Testis (tissue), 3 donors: Measurements from ENCODE around the gene SNTN. TPM values are rescaled to one million over a fixed set of nuclear protein-coding genes. Genes with fewer than 3 reads are reported as not detected.

ENCODE experiments used
- DNase-seq: peaks from one replicate; pipeline ENCODE4 v3.0.0-alpha.2; 2019
- H3K27ac ChIP-seq, 2 donors: fragments of 200-600 bp; sonication (generic); one replicate each; pipeline ENCODE4 v1.5.1; 2019
- H3K27me3 ChIP-seq: fragments of 200-600 bp; sonication (generic); one replicate; pipeline ENCODE4 v1.5.1; 2019
- H3K36me3 ChIP-seq: fragments of 200-600 bp; sonication (generic); one replicate; pipeline ENCODE4 v1.5.1; 2017; ENCODE audit warnings: low read depth; ENCODE audit errors: missing control alignments
- H3K4me1 ChIP-seq: fragments of 200-600 bp; sonication (generic); one replicate; pipeline ENCODE4 v1.5.1; 2019
- H3K4me3 ChIP-seq, 2 donors: fragments of 200-600 bp; sonication (generic); one replicate each; pipeline ENCODE4 v1.5.1; 2017 to 2019
- H3K9me3 ChIP-seq: fragments of 200-600 bp; sonication (generic); one replicate; pipeline ENCODE4 v1.5.1; 2017
- CTCF ChIP-seq, 3 experiments: fragments of 450-650 bp in 2 of 3; fragments of 200-600 bp in 1 of 3; sonication (generic) in 1 of 3; IDR thresholded peaks; one replicate each; pipeline ENCODE4 v1.5.1; 2016 to 2019; ENCODE audit warnings: antibody characterized with exemption in 3 of 3, mild to moderate bottlenecking in 2 of 3, moderate library complexity in 1 of 3
- POLR2A ChIP-seq: fragments of 450-650 bp; IDR thresholded peaks from one replicate; pipeline ENCODE4 v1.6.1; 2017; ENCODE audit warnings: antibody characterized with exemption, mild to moderate bottlenecking, moderate library complexity
- WGBS, 2 donors: methylation state at CpG; one replicate each; pipeline ENCODE4 v1.1.5; 2018; 5-methylcytosine and 5-hydroxymethylcytosine counted together
- intact Hi-C: fragments of 100-400 bp; cut with DNase I; formaldehyde crosslinking; loops from one replicate; pipeline ENCODE4 v1.15.1; 2023; ENCODE audit warnings: low total_unique reads
- polyA plus RNA-seq: library from polyadenylated mRNA; stranded (reverse); fragments of 350-450 nt; fragmentation: Illumina TruSeq; extraction: RNeasy Lipid Tissue Mini Kit (QIAGEN cat#74804); gene quantifications from one replicate; pipeline ENCODE4 v1.2.3, GENCODE V29; 2014; ENCODE audit warnings: low read depth, low replicate concordance; ENCODE audit not compliant: insufficient read depth
- total RNA-seq, 2 donors: library from RNA; depleted of rRNA; stranded (reverse); fragments of >200 nt; gene quantifications; one replicate each; pipeline ENCODE4 v1.2.3, GENCODE V29; 2016

The SNTN gene
- total and polyA plus RNA-seq, 3 donors from 2014 or later = 2.3 TPM; not detected in 2

GRCh38 chr3:63613561-63613960, 38.9 kb upstream of the SNTN start:
- Histone ChIP-seq H3K27ac (no peak overlapping the region), H3K4me1 (no peaks in the 10 kb centered on the region), H3K9me3 (no peaks in the 10 kb centered on the region), H3K27me3 (no peaks in the 10 kb centered on the region), H3K36me3 (no peaks in the 10 kb centered on the region), H3K4me3 (no peak overlapping the region)
- intact Hi-C loops = no loop called here
- WGBS, 2 donors = 0 to 92% methylated on average over 1 of the region's 1 CpG
- DNase-seq = no peak
- TF ChIP-seq CTCF (IDR thresholded peaks at IDR 0.05) = no peak
- no peak for TF ChIP-seq POLR2A

- H3K27ac ChIP-seq = no peak overlapping the region
- H3K9me3 ChIP-seq = no peaks in the 10 kb centered on the region
- TF ChIP-seq POLR2A (no peak), CTCF (IDR thresholded peaks at IDR 0.05) (no peak)
- no peaks in the 10 kb centered on the region for H3K4me1 ChIP-seq
- DNase-seq = no peak
- no peaks in the 10 kb centered on the region for H3K36me3 ChIP-seq
- H3K27me3 ChIP-seq = no peaks in the 10 kb centered on the region
- WGBS, 2 donors = 51 to 52% methylated on average over 4 of the region's 4 CpGs
- H3K4me3 ChIP-seq = peak overlapping the region in 1 of 2 donors; percentile 10
- intact Hi-C loops = no loop called here
Measured at GRCh38 chr3:63617391-63617790, 35.1 kb upstream of the SNTN start.

- no peak for DNase-seq
- intact Hi-C loops = no loop called here
- Histone ChIP-seq H3K4me3 (no peak overlapping the region), H3K36me3 (no peaks in the 10 kb centered on the region), H3K9me3 (no peaks in the 10 kb centered on the region), H3K4me1 (peaks cover 5% of the 10 kb centered on the region), H3K27ac (no peak overlapping the region), H3K27me3 (no peaks in the 10 kb centered on the region)
- 36 to 42% methylated on average over 8 of the region's 8 CpGs for WGBS, 2 donors
- no peak for TF ChIP-seq POLR2A
- TF ChIP-seq CTCF (IDR thresholded peaks at IDR 0.05) = no peak
Measured at GRCh38 chr3:63624941-63625560, 27.4 kb upstream of the SNTN start.

- Histone ChIP-seq H3K27ac (no peak overlapping the region), H3K4me1 (no peaks in the 10 kb centered on the region), H3K9me3 (no peaks in the 10 kb centered on the region), H3K27me3 (no peaks in the 10 kb centered on the region), H3K4me3 (no peak overlapping the region), H3K36me3 (no peaks in the 10 kb centered on the region)
- TF ChIP-seq POLR2A = no peak
- TF ChIP-seq CTCF (IDR thresholded peaks at IDR 0.05) = no peak
- DNase-seq = no peak
- WGBS, 2 donors = 86 to 94% methylated on average over 4 of the region's 4 CpGs
- intact Hi-C loops = no loop called here
Measured at GRCh38 chr3:63631670-63632069, 20.8 kb upstream of the SNTN start.

- Histone ChIP-seq H3K9me3 (no peaks in the 10 kb centered on the region), H3K4me1 (no peaks in the 10 kb centered on the region), H3K36me3 (no peaks in the 10 kb centered on the region), H3K27me3 (no peaks in the 10 kb centered on the region), H3K4me3 (no peak overlapping the region), H3K27ac (no peak overlapping the region)
- intact Hi-C loops = no loop called here
- TF ChIP-seq POLR2A = no peak
- no peak for TF ChIP-seq CTCF (IDR thresholded peaks at IDR 0.05)
- WGBS, 2 donors = 84 to 87% methylated on average over 3 of the region's 3 CpGs
- DNase-seq = no peak
Measured at GRCh38 chr3:63635186-63635585, 17.3 kb upstream of the SNTN start.
